BE2C (cell line): ENCODE measurements around the gene GPC6.

Source experiments
- DNase-seq: peaks from one replicate; pipeline ENCODE4 v3.0.0-alpha.2; 2020
- H3K27me3 ChIP-seq: fragments of 250-450 bp; sonication (Bioruptor Pico); 2 replicates; pipeline ENCODE4 v1.5.1; 2020; ENCODE audit warnings: mild to moderate bottlenecking
- H3K36me3 ChIP-seq: fragments of 250-450 bp; sonication (Bioruptor Pico); 2 replicates; pipeline ENCODE4 v1.5.1; 2020; ENCODE audit warnings: mild to moderate bottlenecking
- H3K4me1 ChIP-seq: fragments of 250-450 bp; sonication (Bioruptor Pico); 2 replicates; pipeline ENCODE4 v1.5.1; 2020
- H3K4me3 ChIP-seq: 2 replicates; pipeline ENCODE4 v1.5.1; 2011; ENCODE audit warnings: low read depth, low read length
- H3K9me3 ChIP-seq: fragments of 250-450 bp; sonication (Bioruptor Pico); 2 replicates; pipeline ENCODE4 v1.5.1; 2020
- CTCF ChIP-seq: IDR thresholded peaks from 2 replicates; pipeline ENCODE4 v1.5.1; 2012; ENCODE audit warnings: mild to moderate bottlenecking, low read depth, low read length

The GPC6 gene

DNA sequence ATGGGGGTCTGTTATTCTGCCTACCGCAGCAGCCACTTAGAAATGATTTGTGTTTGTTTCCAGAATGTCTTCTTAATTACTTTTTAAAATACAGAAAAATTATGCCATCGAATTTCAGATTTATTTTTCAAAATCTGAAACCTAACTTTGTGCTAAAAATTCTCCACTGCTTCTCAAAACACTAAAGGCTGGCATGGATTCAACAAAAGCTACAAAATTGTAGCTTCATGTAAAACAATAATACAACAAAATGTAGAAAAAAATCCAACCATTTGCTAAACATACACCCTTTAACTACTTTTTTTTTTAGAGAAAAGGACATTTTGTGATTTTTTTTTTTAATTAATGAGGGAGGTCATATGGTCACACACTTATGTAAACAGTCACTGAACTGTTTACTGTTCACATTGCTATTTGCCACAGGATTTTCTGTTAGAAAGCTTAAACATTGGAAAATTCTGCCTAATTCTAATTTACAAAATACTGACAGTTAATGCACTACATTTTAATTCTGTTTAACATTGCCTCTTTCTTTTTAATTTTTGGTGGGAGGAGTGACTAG lies 646.3 kb downstream of the GPC6 start:
- DNase-seq = no peak
- Histone ChIP-seq H3K4me3 (no peak overlapping the region), H3K4me1 (0 out of 2 replicates have a peak, but pooled peaks cover 7% of the 10 kb centered on the region), H3K36me3 (no peaks in the 10 kb centered on the region), H3K27me3 (no peaks in the 10 kb centered on the region), H3K9me3 (no peaks in the 10 kb centered on the region)
- no peak for TF ChIP-seq CTCF

DNA sequence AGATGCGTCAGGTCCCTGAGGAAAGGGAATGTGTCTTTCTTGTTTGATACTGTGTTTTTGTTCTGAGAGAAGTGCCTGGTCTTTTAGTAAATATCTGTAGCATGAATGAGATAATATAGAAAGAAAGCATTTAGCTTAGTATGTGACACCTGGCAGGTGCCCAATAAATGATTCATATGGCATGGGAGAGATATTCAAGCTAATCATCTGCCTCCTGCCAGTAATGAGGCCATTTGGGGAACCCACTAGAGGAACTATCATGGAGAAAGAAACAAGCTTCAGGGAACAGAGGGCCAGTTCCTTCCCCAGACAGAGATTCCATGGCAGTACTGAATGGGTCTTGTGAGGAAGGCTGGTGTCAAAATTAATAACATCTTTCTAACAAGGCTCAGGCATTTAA lies 648.9 kb downstream of the GPC6 start:
- Histone ChIP-seq H3K4me3 (no peak overlapping the region), H3K9me3 (no peaks in the 10 kb centered on the region), H3K4me1 (0 out of 2 replicates have a peak, but pooled peaks cover 7% of the 10 kb centered on the region), H3K27me3 (no peaks in the 10 kb centered on the region), H3K36me3 (no peaks in the 10 kb centered on the region)
- no peak for TF ChIP-seq CTCF
- DNase-seq = no peak

GRCh38 chr13:93876236-93876635 lies 649.6 kb downstream of the GPC6 start:
- no peak for DNase-seq
- TF ChIP-seq CTCF = no peak
- Histone ChIP-seq H3K4me1 (peaks cover 7% of the 10 kb centered on the region; the same call in 1 of the 2 replicates), H3K36me3 (no peaks in the 10 kb centered on the region), H3K4me3 (no peak overlapping the region), H3K9me3 (no peaks in the 10 kb centered on the region), H3K27me3 (no peaks in the 10 kb centered on the region)

DNA sequence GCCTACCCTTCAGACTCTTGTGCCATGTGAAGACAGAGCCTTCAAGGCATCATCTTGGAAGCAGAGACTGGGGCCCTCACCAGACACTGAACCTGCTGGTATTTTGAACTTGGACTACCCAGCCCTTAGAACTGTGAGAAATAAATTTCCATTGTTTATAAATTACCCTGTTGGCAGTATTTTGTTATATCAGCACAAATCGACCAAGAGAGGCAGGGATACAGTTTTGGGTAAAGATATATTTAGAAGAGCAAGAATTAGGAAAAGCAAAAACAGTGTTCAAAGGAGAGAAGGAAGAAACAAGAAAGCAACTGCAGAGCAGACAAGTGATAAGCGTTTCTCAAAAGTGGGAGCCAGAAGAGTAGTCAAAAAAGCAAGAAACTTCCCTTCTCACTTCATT lies 652.1 kb downstream of the GPC6 start:
- H3K4me1 ChIP-seq = peaks cover 7% of the 10 kb centered on the region; the same call in 1 of the 2 replicates
- DNase-seq = no peak
- H3K36me3 ChIP-seq = no peaks in the 10 kb centered on the region
- no peaks in the 10 kb centered on the region for H3K27me3 ChIP-seq
- TF ChIP-seq CTCF = no peak
- no peak overlapping the region for H3K4me3 ChIP-seq
- no peaks in the 10 kb centered on the region for H3K9me3 ChIP-seq

DNA sequence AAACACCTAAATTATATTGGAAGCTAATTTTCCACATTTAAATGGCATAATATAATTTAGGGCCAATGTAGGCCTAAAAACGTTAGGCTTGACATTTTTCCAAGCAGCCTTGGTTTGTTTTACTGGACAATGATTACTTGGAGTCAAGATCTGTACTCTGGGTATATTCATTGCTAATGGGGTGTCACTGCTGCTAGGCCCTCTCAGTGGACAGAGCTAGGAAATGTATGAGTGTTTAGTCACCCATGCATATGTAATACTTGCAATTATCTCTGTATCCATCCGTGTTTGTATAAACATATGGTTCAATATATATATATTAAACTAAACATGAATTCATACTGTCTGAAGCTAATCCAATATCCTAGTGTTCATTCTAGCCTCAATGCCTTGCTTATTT lies 654.8 kb downstream of the GPC6 start:
- Histone ChIP-seq H3K27me3 (no peaks in the 10 kb centered on the region), H3K4me3 (no peak overlapping the region), H3K4me1 (no peaks in the 10 kb centered on the region; the same call in 1 of the 2 replicates), H3K9me3 (no peaks in the 10 kb centered on the region), H3K36me3 (no peaks in the 10 kb centered on the region)
- no peak for DNase-seq
- TF ChIP-seq CTCF = no peak

DNA sequence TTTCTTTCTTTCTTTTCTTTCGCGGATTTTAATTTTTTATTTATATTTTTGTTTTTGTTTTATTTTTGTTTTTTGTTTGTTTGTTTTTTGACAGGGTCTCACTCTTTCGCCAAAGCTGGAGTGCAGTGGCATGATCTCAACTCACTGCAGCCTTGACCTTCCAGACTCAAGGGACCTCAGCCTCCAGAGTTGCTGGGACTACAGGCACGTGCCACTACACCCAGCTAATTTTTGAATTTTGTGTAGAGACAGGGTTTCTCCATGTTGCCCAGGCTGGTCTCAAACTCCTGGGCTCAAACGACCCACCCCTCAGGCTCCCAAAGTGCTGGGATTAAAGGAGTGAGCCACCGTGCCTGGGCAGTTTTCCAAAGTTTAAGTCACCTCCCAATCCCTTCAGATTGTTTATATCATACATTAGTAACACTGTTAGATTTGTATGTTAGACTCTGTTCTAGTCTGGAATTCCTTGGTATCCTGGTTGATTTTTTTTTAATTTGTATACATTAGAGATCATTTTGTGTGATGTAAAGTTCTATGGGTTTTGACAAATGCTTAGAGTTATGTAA lies 655.6 kb downstream of the GPC6 start:
- H3K36me3 ChIP-seq = no peaks in the 10 kb centered on the region
- DNase-seq = no peak
- H3K4me3 ChIP-seq = no peak overlapping the region
- no peaks in the 10 kb centered on the region; the same call in 1 of the 2 replicates for H3K4me1 ChIP-seq
- H3K9me3 ChIP-seq = no peaks in the 10 kb centered on the region
- no peak for TF ChIP-seq CTCF
- no peaks in the 10 kb centered on the region for H3K27me3 ChIP-seq
